RWPE2 (cell line): Measurements from ENCODE around the gene VILL.

ENCODE experiments used
- ATAC-seq: fragments of 200-7000 bp; cut with Tn5 transposase; 3 replicates; pipeline ENCODE4 v1.9.1; 2021; ENCODE audit warnings: low read depth
- DNase-seq: peaks from one replicate; pipeline ENCODE4 v3.0.0-alpha.2; 2020; ENCODE audit warnings: low spot score
- H3K27ac ChIP-seq: fragments of 450-650 bp; 2 replicates; pipeline ENCODE4 v1.5.1; 2017; ENCODE audit warnings: mild to moderate bottlenecking; ENCODE audit not compliant: poor library complexity, severe bottlenecking
- H3K27me3 ChIP-seq: fragments of 250-450 bp; sonication (Bioruptor Pico); 2 replicates; pipeline ENCODE4 v1.5.1; 2021; ENCODE audit warnings: mild to moderate bottlenecking, moderate library complexity; ENCODE audit not compliant: insufficient read depth, poor library complexity, severe bottlenecking
- H3K36me3 ChIP-seq: fragments of 250-450 bp; sonication (Bioruptor Pico); 2 replicates; pipeline ENCODE4 v1.5.1; 2020; ENCODE audit warnings: low read depth, mild to moderate bottlenecking, moderate library complexity
- H3K4me1 ChIP-seq: fragments of 250-450 bp; sonication (Bioruptor Pico); 2 replicates; pipeline ENCODE4 v1.5.1; 2021; ENCODE audit warnings: mild to moderate bottlenecking, moderate library complexity; ENCODE audit not compliant: insufficient read depth, poor library complexity, severe bottlenecking
- H3K4me3 ChIP-seq: fragments of 250-450 bp; sonication (Bioruptor Pico); 2 replicates; pipeline ENCODE4 v1.5.1; 2021; ENCODE audit warnings: mild to moderate bottlenecking, moderate library complexity; ENCODE audit not compliant: severe bottlenecking
- H3K9me3 ChIP-seq: fragments of 250-450 bp; sonication (Bioruptor Pico); 2 replicates; pipeline ENCODE4 v1.5.1; 2021; ENCODE audit warnings: mild to moderate bottlenecking, moderate library complexity; ENCODE audit not compliant: severe bottlenecking
- CTCF ChIP-seq: fragments of 450-650 bp; IDR thresholded peaks from one replicate; pipeline ENCODE4 v1.5.1; 2017; ENCODE audit warnings: mild to moderate bottlenecking, moderate library complexity; ENCODE audit not compliant: poor library complexity, severe bottlenecking

Gene VILL

GRCh38 chr3:38021196-38021595 lies 30.6 kb downstream of the VILL start:
- no peaks in the 10 kb centered on the region for H3K36me3 ChIP-seq
- no peaks in the 10 kb centered on the region for H3K9me3 ChIP-seq
- no peak overlapping the region for H3K4me3 ChIP-seq
- ATAC-seq, result no peak
- peaks cover 4% of the 10 kb centered on the region for H3K4me1 ChIP-seq
- H3K27ac ChIP-seq, result no peak overlapping the region
- no peak for DNase-seq
- TF ChIP-seq CTCF, result no peak
- H3K27me3 ChIP-seq, result no peaks in the 10 kb centered on the region

- Histone ChIP-seq H3K27me3 (no peaks in the 10 kb centered on the region), H3K27ac (no peak overlapping the region), H3K9me3 (no peaks in the 10 kb centered on the region), H3K36me3 (no peaks in the 10 kb centered on the region), H3K4me3 (no peak overlapping the region), H3K4me1 (peaks cover 6% of the 10 kb centered on the region)
- no peak for TF ChIP-seq CTCF
- no peak for ATAC-seq
- no peak for DNase-seq
Observed at GRCh38 chr3:38022301-38022700, 31.7 kb downstream of the VILL start.

GRCh38 chr3:38022896-38023709 lies 32.5 kb downstream of the VILL start:
- no peak for TF ChIP-seq CTCF
- Histone ChIP-seq H3K9me3 (no peaks in the 10 kb centered on the region), H3K4me1 (peaks cover 6% of the 10 kb centered on the region), H3K27ac (no peak overlapping the region), H3K4me3 (no peak overlapping the region), H3K27me3 (no peaks in the 10 kb centered on the region), H3K36me3 (no peaks in the 10 kb centered on the region)
- ATAC-seq (no peak), DNase-seq (no peak)

- DNase-seq (no peak), ATAC-seq (no peak)
- Histone ChIP-seq H3K9me3 (no peaks in the 10 kb centered on the region), H3K4me3 (no peak overlapping the region), H3K27ac (peak overlapping the region; percentile 56), H3K4me1 (peaks cover 26% of the 10 kb centered on the region), H3K27me3 (no peaks in the 10 kb centered on the region), H3K36me3 (no peaks in the 10 kb centered on the region)
- TF ChIP-seq CTCF, result no peak
Observed at GRCh38 chr3:38026856-38027255, 36.3 kb downstream of the VILL start.
